RWPE2 (cell line): ENCODE measurements around the gene MEOX1.

Experiments
- ATAC-seq: fragments of 200-7000 bp; cut with Tn5 transposase; 3 replicates; pipeline ENCODE4 v1.9.1; 2021; ENCODE audit warnings: low read depth
- DNase-seq: peaks from one replicate; pipeline ENCODE4 v3.0.0-alpha.2; 2020; ENCODE audit warnings: low spot score
- H3K27ac ChIP-seq: fragments of 450-650 bp; 2 replicates; pipeline ENCODE4 v1.5.1; 2017; ENCODE audit warnings: mild to moderate bottlenecking; ENCODE audit not compliant: poor library complexity, severe bottlenecking
- H3K27me3 ChIP-seq: fragments of 250-450 bp; sonication (Bioruptor Pico); 2 replicates; pipeline ENCODE4 v1.5.1; 2021; ENCODE audit warnings: mild to moderate bottlenecking, moderate library complexity; ENCODE audit not compliant: insufficient read depth, poor library complexity, severe bottlenecking
- H3K36me3 ChIP-seq: fragments of 250-450 bp; sonication (Bioruptor Pico); 2 replicates; pipeline ENCODE4 v1.5.1; 2020; ENCODE audit warnings: low read depth, mild to moderate bottlenecking, moderate library complexity
- H3K4me1 ChIP-seq: fragments of 250-450 bp; sonication (Bioruptor Pico); 2 replicates; pipeline ENCODE4 v1.5.1; 2021; ENCODE audit warnings: mild to moderate bottlenecking, moderate library complexity; ENCODE audit not compliant: insufficient read depth, poor library complexity, severe bottlenecking
- H3K4me3 ChIP-seq: fragments of 250-450 bp; sonication (Bioruptor Pico); 2 replicates; pipeline ENCODE4 v1.5.1; 2021; ENCODE audit warnings: mild to moderate bottlenecking, moderate library complexity; ENCODE audit not compliant: severe bottlenecking
- H3K9me3 ChIP-seq: fragments of 250-450 bp; sonication (Bioruptor Pico); 2 replicates; pipeline ENCODE4 v1.5.1; 2021; ENCODE audit warnings: mild to moderate bottlenecking, moderate library complexity; ENCODE audit not compliant: severe bottlenecking
- CTCF ChIP-seq: fragments of 450-650 bp; IDR thresholded peaks from one replicate; pipeline ENCODE4 v1.5.1; 2017; ENCODE audit warnings: mild to moderate bottlenecking, moderate library complexity; ENCODE audit not compliant: poor library complexity, severe bottlenecking

MEOX1 gene

GRCh38 chr17:43601280-43602039 lies 60.3 kb downstream of the MEOX1 start:
- no peak for TF ChIP-seq CTCF
- Histone ChIP-seq H3K36me3 (no peaks in the 10 kb centered on the region), H3K4me3 (no peak overlapping the region), H3K27me3 (no peaks in the 10 kb centered on the region), H3K9me3 (no peaks in the 10 kb centered on the region), H3K4me1 (peaks cover 8% of the 10 kb centered on the region), H3K27ac (no peak overlapping the region)
- ATAC-seq (no peak), DNase-seq (no peak)

DNA sequence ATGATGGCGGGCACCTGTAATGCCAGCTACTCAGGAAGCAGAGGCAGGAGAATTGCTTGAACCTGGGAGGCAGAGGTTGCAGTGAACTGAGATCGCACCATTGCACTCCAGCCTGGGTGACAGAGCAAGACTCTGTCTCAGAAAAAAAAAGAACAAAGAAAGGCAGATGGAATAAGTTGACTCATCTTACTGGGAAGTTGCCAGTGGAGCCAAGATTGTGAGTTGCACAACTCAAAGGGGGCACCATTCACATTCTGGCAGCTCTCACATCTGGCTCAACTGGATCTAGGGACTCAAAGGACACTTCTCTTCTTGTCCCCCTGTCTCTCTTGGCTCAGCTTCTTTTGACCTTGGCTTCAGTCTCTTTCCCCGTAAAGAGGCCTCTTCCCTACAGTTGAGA lies 61.9 kb downstream of the MEOX1 start:
- H3K4me3 ChIP-seq, result no peak overlapping the region
- peaks cover 8% of the 10 kb centered on the region for H3K4me1 ChIP-seq
- DNase-seq, result no peak
- TF ChIP-seq CTCF, result no peak
- no peak overlapping the region for H3K27ac ChIP-seq
- no peaks in the 10 kb centered on the region for H3K36me3 ChIP-seq
- no peaks in the 10 kb centered on the region for H3K9me3 ChIP-seq
- ATAC-seq, result peak; percentile 58; the same call in 2 of the 3 replicates
- no peaks in the 10 kb centered on the region for H3K27me3 ChIP-seq

GRCh38 chr17:43599046-43599395 lies 62.7 kb downstream of the MEOX1 start:
- no peak for ATAC-seq
- H3K4me1 ChIP-seq, result peaks cover 8% of the 10 kb centered on the region

DNA sequence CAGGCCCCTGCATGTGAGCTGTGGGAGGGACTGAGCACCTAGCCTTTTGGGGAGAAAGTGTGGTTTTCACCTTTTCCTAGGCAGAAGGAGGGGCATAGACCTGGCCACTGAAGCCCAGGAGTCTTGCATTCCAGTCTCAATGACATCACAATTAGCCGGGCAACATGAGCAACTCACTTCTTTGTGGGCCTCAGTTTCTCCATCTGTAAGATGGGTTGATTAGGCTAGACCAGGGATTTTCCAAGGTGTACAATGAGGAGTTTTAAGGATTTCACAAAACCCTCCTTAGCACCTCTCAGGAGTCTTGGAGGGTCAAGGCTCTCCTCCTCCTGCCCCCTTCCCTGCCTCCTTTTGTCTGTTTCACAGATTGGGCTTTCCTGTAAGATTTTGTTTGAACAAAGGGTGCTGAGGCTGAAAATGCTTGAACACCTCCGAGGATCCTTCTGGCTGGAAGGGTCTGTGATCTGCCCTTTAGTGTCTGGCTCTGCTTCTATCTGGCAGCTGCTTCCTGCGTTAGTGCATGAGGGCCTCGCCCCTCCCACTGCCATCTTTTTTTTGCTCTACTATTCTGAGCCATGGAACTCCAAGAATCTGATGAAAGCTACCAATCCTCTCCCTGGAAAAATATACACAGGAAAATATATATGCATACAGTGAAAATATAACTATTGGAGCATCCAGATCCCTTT lies 63.2 kb downstream of the MEOX1 start:
- H3K9me3 ChIP-seq, result no peaks in the 10 kb centered on the region
- DNase-seq (no peak), ATAC-seq (no peak)
- no peaks in the 10 kb centered on the region for H3K27me3 ChIP-seq
- H3K4me3 ChIP-seq, result no peak overlapping the region
- no peaks in the 10 kb centered on the region for H3K36me3 ChIP-seq
- no peak for TF ChIP-seq CTCF
- peaks cover 8% of the 10 kb centered on the region for H3K4me1 ChIP-seq
- no peak overlapping the region for H3K27ac ChIP-seq

More at GRCh38 chr17:43599046-43599395, 62.7 kb downstream of the MEOX1 start:
- H3K27ac ChIP-seq, result no peak overlapping the region
- DNase-seq, result no peak
- no peaks in the 10 kb centered on the region for H3K9me3 ChIP-seq
- H3K4me3 ChIP-seq, result no peak overlapping the region
- H3K27me3 ChIP-seq, result no peaks in the 10 kb centered on the region
- no peaks in the 10 kb centered on the region for H3K36me3 ChIP-seq
- TF ChIP-seq CTCF, result no peak
